Dedifferentiated amniotic fluid mesenchymal stem cell (primary cell): ENCODE data around the gene FBXO11.

ENCODE experiments used
- DNase-seq: peaks from one replicate; pipeline ENCODE4 v3.0.0-alpha.2; 2016; ENCODE audit errors: extremely low spot score

FBXO11 gene

GRCh38 chr2:47783486-47784351 lies 122.6 kb downstream of the FBXO11 start:
- DNase-seq = peak; percentile 22

- DNase-seq = peak; percentile 84
Observed at GRCh38 chr2:47782671-47783485, 123.4 kb downstream of the FBXO11 start, which contains the start of gene MSH6. Gene MSH6 (plus strand): TSS chr2:47783145. CDS start chr2:47783234, 89 bp downstream.

- DNase-seq = peak; percentile 37
Observed at GRCh38 chr2:47782381-47782670, 124.0 kb downstream of the FBXO11 start.

GRCh38 chr2:47779426-47779790 lies 126.9 kb downstream of the FBXO11 start:
- no peak for DNase-seq

- no peak for DNase-seq
Observed at GRCh38 chr2:47778698-47779425, 127.4 kb downstream of the FBXO11 start.

- DNase-seq = no peak
Observed at GRCh38 chr2:47777277-47777937, 128.9 kb downstream of the FBXO11 start.

GRCh38 chr2:47774567-47774966 lies 131.7 kb downstream of the FBXO11 start:
- no peak for DNase-seq

GRCh38 chr2:47772343-47772742 lies 134.0 kb downstream of the FBXO11 start:
- DNase-seq = no peak

- peak; percentile 46 for DNase-seq
Observed at GRCh38 chr2:47771211-47771610, 135.1 kb downstream of the FBXO11 start.

GRCh38 chr2:47769318-47769717 lies 137.0 kb downstream of the FBXO11 start:
- DNase-seq = no peak

GRCh38 chr2:47767880-47768609 lies 138.3 kb downstream of the FBXO11 start:
- peak; percentile 25 for DNase-seq

- no peak for DNase-seq
Observed at GRCh38 chr2:47767497-47767844, 138.8 kb downstream of the FBXO11 start.

- no peak for DNase-seq
Observed at GRCh38 chr2:47751856-47752414, 154.4 kb downstream of the FBXO11 start.

GRCh38 chr2:47747878-47748277 lies 158.4 kb downstream of the FBXO11 start:
- no peak for DNase-seq

- no peak for DNase-seq
Observed at GRCh38 chr2:47744074-47744473, 162.2 kb downstream of the FBXO11 start.

GRCh38 chr2:47741637-47742036 lies 164.7 kb downstream of the FBXO11 start:
- no peak for DNase-seq

GRCh38 chr2:47741101-47741500 lies 165.2 kb downstream of the FBXO11 start:
- DNase-seq = no peak
